Measurements from ENCODE around the gene ZKSCAN5.

DNA sequence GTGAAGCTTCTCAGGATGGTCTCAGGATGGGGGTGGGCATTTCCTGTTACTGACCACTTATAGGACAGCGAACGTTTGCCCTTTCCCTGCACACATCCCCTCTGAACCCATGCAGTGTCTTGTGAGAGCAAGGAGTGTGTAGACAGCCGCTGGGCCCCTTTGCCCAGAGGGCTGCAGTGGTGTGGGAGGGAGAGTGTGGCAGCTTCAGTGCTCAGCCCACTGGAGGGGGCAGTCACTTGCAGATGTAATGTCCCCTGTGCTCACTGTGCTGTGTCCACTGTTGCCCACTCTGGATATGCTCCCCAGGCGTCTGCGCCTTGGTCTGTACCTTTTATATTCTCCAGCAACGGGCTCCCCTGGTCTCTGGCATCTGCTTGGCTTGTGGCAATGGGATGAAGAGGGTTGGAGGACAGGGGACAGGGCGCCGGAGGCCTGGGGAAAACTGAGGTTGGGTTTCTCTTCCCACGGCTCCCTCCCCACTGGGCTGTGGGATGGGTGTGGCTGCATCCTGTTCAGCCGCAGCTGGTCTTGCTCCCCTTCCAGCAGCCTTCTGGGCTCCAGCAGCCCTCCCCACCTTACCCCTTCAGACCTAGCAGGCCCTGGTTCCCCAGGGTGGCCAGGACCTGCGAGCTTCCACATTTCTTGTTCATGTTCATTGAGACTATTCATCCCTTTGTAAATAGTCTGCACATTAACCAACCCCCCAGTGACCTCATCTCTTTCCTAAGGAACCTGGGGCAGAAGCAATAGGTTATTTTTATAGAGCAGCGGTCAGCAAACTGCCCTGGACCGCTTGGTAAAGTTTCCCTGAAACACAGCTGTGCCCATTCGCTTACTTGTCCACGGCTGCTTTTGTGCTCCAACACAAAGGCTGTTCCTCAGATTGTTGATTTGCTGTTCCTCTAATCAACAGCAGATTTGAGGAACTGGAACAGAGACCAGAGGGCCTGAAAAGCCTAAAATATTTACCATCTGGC is 25.7 kb upstream of the ZKSCAN5 start:
- TF ChIP-seq CREM (CRISPR knock-in tag; IDR thresholded peaks at IDR 0.05): no peak
- no peak for TF ChIP-seq TEAD4 (CRISPR knock-in tag; IDR thresholded peaks at IDR 0.05)
- TF ChIP-seq CREB1 (CRISPR knock-in tag; IDR thresholded peaks at IDR 0.05): no peak
- TF ChIP-seq, protein P1, sequence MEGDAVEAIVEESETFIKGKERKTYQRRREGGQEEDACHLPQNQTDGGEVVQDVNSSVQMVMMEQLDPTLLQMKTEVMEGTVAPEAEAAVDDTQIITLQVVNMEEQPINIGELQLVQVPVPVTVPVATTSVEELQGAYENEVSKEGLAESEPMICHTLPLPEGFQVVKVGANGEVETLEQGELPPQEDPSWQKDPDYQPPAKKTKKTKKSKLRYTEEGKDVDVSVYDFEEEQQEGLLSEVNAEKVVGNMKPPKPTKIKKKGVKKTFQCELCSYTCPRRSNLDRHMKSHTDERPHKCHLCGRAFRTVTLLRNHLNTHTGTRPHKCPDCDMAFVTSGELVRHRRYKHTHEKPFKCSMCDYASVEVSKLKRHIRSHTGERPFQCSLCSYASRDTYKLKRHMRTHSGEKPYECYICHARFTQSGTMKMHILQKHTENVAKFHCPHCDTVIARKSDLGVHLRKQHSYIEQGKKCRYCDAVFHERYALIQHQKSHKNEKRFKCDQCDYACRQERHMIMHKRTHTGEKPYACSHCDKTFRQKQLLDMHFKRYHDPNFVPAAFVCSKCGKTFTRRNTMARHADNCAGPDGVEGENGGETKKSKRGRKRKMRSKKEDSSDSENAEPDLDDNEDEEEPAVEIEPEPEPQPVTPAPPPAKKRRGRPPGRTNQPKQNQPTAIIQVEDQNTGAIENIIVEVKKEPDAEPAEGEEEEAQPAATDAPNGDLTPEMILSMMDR (IDR thresholded peaks at IDR 0.05): no peak
- TF ChIP-seq GABPB1 (CRISPR knock-in tag; IDR thresholded peaks at IDR 0.05): no peak
- TF ChIP-seq, protein P2, sequence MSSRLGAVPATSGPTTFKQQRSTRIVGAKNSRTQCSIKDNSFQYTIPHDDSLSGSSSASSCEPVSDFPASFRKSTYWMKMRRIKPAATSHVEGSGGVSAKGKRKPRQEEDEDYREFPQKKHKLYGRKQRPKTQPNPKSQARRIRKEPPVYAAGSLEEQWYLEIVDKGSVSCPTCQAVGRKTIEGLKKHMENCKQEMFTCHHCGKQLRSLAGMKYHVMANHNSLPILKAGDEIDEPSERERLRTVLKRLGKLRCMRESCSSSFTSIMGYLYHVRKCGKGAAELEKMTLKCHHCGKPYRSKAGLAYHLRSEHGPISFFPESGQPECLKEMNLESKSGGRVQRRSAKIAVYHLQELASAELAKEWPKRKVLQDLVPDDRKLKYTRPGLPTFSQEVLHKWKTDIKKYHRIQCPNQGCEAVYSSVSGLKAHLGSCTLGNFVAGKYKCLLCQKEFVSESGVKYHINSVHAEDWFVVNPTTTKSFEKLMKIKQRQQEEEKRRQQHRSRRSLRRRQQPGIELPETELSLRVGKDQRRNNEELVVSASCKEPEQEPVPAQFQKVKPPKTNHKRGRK (CRISPR knock-in tag; IDR thresholded peaks at IDR 0.05; ENCODE audit: borderline replicate concordance): no peak
- TF ChIP-seq, protein P3, sequence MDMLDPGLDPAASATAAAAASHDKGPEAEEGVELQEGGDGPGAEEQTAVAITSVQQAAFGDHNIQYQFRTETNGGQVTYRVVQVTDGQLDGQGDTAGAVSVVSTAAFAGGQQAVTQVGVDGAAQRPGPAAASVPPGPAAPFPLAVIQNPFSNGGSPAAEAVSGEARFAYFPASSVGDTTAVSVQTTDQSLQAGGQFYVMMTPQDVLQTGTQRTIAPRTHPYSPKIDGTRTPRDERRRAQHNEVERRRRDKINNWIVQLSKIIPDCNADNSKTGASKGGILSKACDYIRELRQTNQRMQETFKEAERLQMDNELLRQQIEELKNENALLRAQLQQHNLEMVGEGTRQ (CRISPR knock-in tag; IDR thresholded peaks at IDR 0.05): no peak
